ENCODE data around the gene FHIT.

The FHIT gene

GRCh38 chr3:60986552-60986951 lies 264.7 kb downstream of the FHIT start:
- no peak for DNase-seq

GRCh38 chr3:60983906-60984305 lies 267.3 kb downstream of the FHIT start:
- no peak for DNase-seq

DNA sequence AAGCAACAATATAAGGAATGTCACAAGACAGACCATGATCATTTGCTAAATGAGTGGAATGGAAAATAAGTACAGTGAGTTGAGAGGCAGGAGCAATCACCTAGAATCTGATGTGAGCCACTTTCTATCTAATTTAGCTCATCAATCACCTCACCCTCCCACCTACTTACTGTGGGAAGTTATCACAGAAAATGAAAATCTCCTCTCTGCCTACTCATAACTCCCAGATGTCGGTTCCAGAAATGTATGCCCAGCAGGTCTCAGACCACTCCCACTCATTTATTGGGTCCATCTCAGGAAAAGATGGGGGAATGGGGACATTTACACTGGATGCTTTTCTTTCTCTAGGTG lies 270.9 kb downstream of the FHIT start:
- DNase-seq: no peak

- DNase-seq: no peak
Observed at GRCh38 chr3:60979461-60980341, 271.6 kb downstream of the FHIT start.

DNA sequence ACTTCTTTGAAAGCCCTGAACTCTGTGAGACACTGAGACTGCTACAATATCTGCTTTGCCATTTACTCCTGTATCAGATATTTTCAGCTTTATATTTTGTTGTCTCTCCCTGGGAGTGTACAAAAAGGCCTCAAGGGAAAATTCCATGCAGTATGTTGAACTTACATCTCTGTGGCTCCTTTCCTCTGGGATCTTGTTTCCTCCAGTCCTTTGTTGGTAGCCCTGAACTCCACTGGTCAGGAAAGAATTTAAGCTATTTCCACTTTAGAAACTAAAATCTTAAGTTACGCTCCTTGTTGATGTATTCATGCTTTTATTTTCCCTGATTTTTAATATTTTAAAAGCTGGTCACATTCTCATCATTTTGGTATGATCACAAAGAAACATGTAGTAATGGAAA lies 277.9 kb downstream of the FHIT start:
- DNase-seq: no peak

DNA sequence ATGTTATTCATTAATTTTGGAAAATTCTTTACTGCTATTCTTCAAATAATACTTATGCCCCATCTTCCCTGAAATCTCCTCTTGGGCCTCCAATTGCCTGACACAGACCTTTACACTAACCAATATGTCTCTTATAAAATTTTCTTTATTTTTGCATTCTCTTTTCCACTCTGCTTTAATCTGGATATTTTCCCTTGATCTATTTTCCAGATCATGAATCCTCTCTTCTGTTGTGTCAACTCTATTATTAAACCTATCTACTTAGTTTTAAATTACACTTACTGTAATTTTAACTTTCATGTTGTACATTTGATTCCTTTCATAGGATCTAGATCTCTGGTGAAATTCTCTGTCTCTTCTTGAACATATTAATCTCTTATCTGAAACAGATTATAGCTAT lies 278.7 kb downstream of the FHIT start:
- no peak for DNase-seq

GRCh38 chr3:60970850-60971249 lies 280.4 kb downstream of the FHIT start:
- DNase-seq: no peak

DNA sequence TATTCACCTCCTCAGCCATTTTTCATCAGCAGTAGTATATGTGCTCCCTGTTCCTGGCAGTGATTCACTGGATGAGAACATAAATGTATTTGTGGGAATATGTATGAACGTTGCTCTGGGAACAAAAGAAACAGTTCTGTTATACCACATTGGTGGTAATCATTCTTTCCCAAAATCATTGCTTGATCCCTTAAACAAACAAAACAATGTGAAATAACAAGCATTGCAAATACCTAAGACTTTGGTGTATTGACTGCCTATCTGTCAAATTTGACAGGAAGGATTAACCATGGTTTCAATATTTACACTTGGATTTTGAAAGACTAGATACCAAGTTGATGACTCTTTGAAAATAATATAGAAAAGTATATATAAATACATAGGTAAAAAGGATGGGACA lies 284.1 kb downstream of the FHIT start:
- DNase-seq: no peak

DNA sequence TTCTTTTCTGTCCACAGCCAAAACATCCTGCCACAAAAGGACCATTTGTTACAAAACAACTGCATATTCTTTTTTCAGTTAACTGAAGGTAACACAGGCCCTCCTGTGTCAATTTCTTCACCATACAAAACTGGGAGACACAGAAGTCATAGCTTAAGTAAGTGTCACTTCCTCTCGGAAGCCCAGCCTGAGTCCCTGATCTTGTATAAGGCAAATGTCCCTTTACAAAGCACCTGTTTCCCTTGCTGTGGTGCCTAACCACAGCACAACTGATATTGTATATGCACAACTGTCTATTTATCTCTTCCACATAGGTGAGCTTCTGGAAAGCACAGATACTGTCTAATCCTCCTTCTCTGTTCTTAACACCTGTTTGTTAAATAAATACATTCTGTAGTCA lies 293.7 kb downstream of the FHIT start:
- DNase-seq: no peak

GRCh38 chr3:60956729-60957128 lies 294.5 kb downstream of the FHIT start:
- DNase-seq: no peak

- no peak for DNase-seq
Observed at GRCh38 chr3:60955034-60955433, 296.2 kb downstream of the FHIT start.

DNA sequence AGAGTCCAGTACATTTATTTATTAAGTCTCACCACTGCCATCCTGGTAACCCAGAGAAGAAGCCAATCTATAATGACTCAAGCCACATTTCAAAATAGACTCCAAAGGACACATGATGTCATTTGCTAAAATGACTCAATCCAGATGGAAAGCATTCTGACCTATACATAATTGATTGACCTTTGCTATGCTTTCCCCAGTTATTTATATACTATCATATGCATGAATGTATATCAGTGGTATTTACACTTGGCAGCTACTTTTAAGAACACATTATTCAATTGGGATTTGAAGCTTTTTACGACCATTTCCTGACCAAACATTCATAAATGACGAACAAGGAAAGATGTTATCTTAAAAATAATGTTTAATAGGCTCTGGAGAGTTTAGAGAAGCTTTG lies 297.2 kb downstream of the FHIT start:
- peak; percentile 16 for DNase-seq

DNA sequence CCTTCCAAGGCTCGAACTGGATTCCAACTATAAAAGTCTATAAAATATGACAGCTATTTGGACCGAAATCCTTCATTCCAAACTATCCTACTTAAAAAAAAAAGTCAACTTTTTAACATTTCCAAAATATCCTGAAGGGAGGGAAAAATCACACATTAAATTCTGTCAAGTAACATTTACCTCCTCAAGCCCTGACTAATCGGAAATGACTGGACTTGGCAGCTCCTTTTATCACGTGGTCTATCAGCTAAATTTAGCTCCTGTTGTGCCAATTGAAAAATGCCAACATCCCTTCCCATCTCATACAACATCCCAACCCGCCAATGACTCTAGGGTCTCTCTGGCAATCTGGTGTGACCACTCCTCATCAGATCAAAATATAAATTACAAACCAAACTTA lies 297.9 kb downstream of the FHIT start:
- DNase-seq: no peak

DNA sequence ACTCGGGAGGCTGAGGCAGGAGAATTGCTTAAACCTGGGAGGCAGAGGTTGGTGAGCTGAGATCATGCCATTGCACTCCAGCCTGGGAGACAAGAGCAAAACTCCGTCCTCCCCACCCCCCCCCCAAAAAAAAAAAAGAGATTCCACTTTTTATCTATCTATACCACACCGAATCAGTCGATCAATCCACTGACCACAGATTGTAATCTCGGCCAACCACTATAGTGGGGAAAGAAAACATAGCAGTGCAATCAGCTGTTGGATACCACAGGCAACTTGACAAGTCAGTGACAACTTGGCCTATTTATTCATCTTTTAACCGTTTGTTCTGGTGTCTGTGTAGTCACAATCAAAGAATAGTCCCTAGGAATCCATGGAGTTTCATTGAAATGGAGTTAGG lies 299.2 kb downstream of the FHIT start:
- no peak for DNase-seq

DNA sequence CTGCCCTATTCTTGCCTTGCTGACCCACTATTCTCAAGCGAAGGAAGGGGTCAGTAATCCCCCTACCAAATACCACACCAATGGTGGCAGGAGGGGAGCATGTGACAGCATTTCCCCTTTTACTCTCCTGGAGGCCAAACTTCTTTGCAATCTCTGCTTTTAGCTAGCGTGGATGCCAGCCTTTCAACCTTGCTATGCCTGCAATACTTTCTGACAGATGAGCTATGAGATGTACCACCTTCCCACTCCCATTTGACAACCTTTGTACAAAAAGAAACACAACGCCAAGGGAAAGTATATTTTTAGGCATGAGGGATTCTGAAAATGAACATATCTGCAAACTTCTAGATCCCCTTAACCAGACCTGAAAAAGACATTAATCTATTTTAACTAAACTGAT lies 302.1 kb downstream of the FHIT start:
- DNase-seq: no peak

DNA sequence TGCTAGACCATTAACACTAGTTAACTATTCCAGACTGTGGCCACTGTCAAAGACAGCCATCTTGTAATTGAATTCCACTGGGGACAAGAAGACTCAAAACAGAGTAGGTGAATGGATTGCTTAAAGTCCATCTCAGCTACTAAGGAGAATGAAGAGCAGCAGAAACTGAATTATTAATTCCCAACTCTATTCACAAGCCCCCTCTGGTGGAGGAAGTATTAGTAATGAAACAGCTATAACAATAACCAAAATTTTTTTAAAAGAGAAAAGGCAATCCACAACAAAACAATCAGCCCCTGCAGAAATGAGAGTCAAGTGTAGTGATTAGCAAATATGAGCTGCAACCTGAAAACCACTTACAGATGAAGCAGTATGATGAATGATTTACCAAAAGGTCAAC lies 302.8 kb downstream of the FHIT start:
- peak; percentile 17 for DNase-seq

DNA sequence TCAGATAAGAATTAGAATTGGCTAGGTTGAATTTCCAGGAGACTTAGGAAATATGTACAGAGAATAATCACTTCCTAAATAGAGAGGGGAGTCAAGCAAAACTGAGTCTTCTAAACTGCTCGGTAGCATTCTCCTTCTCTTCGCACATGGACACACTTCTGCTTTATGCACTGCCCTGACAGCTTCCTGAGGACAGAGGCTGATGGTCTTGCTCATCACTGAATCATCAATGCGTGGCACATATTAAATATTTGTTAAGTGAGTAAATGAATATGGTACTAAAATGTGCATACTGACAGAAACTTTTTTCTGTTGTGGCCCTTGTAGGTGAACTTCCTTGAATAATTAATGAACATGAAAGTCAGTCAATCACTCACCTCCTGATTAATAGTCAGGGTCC lies 315.5 kb downstream of the FHIT start:
- no peak for DNase-seq

GRCh38 chr3:60933824-60934223 lies 317.4 kb downstream of the FHIT start:
- DNase-seq: peak; percentile 63

GRCh38 chr3:60932643-60933042 lies 318.6 kb downstream of the FHIT start:
- no peak for DNase-seq

DNA sequence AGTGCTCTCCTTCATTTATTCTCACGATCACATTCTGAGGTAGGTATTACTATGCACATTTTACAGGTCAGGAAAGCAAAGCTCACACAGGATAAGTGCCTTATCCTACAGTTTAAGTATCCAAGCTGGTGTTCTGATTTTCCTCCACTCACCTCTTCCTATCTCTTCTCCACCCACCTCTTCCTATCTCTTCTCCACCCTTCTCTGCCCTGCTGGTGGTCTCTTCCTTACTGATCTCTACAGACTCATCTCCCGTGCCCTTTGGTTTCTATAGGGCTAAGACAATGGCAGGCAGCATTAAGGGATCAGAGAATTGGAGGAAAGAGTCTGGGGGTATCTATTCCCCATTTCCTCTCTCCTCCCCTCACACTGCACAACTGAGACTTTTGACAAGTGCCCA lies 319.1 kb downstream of the FHIT start:
- DNase-seq: no peak

DNA sequence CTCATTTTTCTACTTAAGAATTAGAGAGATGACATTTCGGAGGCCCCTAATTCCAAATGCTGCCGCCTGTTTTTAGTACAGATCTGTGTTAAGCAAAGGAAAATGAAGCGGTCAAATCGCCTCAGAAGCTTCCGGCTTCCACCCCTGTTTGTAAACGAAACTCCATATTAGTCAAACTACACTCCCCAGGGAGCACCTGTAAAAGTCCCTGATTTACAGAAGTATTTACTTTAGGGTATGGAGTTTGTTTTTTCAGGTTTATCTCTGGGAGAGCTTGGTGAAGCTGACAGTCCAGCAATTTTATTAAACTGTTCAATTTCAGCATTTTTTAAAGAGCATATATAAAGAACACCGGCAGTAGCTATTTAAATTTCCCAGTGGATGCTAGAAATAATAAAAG lies 319.8 kb downstream of the FHIT start:
- DNase-seq: peak; percentile 58

DNA sequence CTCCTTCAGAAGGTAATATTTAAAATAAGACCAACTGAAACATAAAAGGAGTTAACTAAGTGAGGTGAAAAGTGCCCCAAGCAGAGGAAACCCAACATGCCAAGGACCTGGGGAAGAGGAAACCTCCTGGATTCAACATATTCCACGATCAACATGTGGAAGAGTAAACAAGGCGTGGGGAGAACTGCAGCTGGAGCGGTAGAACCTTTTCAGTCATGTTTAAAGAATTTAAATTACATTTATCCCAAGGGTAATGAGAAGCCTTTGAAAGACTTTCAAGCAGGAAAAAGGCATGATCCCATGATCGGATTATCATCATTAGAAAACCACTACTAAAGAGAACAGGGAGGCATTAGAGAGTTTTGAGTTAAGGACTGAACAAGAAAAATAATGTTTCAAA lies 330.7 kb downstream of the FHIT start:
- DNase-seq: no peak

DNA sequence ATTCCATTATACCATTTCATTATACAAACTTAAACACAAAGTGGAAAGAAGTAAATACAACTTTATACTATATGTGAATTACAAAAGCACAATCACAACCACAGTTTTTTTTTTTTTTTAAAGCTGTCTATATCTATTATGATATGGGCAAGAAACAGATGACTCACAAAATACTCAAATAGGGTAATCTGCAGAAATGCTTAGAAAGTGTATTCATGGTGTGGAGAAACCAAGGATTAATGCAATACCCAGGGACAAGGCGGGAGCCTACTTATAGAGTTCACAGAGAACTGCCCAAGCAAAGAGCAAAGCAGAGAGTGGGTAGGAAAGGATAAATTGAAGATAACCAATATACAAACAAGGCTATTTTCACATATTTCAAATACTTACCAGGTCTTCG lies 332.0 kb downstream of the FHIT start:
- no peak for DNase-seq

DNA sequence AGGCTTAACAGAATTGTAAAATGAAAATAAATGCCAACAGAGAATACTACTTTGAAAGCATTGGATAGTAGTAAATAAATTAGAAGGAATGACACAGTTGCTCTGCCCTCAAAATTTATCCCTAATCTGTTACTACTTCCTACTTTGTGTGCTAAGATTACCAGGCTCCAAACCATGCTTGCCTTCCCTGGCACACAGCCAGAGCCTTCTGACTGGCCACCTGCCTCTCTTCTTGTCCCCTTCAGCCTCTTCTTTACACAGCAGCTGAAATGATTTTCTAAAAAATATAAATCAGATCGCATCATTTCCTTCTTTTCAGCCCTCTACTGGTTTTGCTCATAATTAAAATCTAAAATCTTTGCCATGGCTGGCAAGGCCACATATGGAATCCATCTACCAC lies 334.1 kb downstream of the FHIT start:
- DNase-seq: peak; percentile 43

DNA sequence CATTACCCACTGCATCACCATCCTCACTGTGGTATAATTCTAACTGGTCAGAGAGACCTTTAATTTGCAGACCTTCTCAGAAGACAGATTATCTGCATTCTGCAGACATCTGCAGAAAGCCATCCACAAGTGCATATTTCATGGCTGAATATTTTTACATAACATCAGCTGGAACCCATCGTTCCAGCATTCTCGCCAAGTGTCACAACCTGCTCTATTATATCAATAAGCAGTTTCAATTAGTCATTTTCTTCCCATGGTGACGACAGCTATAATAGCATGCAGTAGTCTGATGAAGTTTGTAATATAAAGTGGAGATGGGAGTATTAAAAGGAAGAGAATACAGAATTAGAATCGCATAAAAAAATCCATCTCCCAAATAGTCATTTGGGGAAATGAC lies 334.7 kb downstream of the FHIT start:
- no peak for DNase-seq

Data from NCI-H146 (cell line).